ENCODE data around the gene SMAGP. TPM values are rescaled to one million over a fixed set of nuclear protein-coding genes. Genes with fewer than 3 reads are reported as not detected.

Gene SMAGP
- total RNA-seq, 1 donor from 2014 or later: 29.3 TPM

DNA sequence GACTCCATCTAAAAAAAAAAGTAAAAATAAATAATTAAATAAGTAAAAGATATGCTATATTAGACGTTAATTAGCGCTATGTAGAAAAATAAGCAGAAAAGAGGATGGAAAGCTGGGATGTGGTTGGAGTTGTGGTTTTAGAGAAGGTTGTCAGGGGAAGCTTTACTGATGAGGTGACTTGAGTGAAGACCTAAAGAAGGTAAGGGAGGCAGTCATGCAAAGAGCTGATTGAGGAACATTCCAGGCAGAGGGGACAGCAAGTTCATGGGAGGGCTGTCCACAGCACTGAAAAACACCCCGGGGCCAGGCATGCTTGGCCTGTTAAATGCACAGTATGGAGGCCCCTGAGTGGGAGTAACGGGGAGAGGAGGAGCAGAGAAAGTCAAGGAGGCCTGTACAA is 15.7 kb downstream of the SMAGP start:
- TF ChIP-seq, protein P1, sequence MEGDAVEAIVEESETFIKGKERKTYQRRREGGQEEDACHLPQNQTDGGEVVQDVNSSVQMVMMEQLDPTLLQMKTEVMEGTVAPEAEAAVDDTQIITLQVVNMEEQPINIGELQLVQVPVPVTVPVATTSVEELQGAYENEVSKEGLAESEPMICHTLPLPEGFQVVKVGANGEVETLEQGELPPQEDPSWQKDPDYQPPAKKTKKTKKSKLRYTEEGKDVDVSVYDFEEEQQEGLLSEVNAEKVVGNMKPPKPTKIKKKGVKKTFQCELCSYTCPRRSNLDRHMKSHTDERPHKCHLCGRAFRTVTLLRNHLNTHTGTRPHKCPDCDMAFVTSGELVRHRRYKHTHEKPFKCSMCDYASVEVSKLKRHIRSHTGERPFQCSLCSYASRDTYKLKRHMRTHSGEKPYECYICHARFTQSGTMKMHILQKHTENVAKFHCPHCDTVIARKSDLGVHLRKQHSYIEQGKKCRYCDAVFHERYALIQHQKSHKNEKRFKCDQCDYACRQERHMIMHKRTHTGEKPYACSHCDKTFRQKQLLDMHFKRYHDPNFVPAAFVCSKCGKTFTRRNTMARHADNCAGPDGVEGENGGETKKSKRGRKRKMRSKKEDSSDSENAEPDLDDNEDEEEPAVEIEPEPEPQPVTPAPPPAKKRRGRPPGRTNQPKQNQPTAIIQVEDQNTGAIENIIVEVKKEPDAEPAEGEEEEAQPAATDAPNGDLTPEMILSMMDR (conservative IDR thresholded peaks at IDR 0.05; ENCODE audit: low read depth, low read length): no peak

DNA sequence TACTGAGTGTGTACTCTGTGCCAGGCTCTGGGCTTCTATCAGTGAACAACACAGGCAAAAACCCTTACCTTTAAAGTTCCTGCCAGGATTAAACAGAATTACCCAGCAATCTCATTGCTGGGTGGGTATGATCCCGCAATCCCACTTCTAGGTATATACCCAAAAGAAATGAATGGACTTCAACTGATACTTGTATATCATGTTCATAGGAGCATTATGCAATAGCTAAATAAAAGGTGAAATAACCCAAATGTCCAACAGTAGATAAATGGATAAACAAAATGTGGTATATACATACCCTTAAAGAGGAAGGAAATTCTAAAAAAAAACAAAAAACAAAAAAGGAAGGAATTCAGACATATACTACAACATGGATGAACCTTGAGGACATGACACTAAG is 16.9 kb downstream of the SMAGP start:
- H3K4me3 ChIP-seq (ENCODE audit: low read depth, low read length): no peak overlapping the region
- no peak for DNase-seq (ENCODE audit: low read depth)
- TF ChIP-seq, protein P1 (conservative IDR thresholded peaks at IDR 0.05; ENCODE audit: low read depth, low read length): no peak

More for the DNA sequence above, 15.7 kb downstream of the SMAGP start:
- H3K4me3 ChIP-seq (ENCODE audit: low read depth, low read length): no peak overlapping the region
- no peak for DNase-seq (ENCODE audit: low read depth)

DNA sequence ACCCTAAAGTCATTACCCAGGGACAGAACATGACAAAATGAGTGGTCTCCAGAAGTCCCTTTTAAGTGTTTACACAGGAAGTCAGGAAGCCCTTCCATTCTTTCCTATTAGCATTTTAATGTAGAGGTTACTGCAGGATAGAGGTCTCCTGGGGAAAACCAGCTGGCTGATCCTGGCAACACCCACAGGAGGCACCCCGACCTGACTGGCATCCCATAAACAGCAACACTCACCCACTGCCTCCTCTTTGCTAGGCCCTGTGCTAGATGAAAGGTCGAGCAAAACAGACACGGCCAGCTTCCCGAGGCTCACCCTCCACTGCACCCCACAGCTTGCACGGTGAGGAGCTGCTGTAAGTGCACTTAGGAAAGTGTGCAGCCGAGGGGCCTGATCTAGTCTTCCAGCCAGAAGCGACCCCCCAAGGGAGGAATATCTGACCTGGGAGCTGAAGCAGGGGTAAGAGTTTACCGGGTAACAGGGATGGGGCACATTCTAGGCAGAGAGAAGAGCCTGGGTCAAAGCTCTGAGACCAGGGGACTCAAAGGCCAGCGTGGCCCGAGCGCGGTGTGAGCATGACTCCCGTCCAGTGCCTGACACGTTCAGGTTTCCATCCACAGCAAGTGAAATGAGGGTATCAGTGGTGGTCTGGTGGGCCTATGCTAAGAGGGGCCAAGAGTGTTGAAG is 22.6 kb downstream of the SMAGP start:
- TF ChIP-seq, protein P1 (conservative IDR thresholded peaks at IDR 0.05; ENCODE audit: low read depth, low read length): no peak
- no peak overlapping the region for H3K4me3 ChIP-seq (ENCODE audit: low read depth, low read length)
- DNase-seq (ENCODE audit: low read depth): no peak

DNA sequence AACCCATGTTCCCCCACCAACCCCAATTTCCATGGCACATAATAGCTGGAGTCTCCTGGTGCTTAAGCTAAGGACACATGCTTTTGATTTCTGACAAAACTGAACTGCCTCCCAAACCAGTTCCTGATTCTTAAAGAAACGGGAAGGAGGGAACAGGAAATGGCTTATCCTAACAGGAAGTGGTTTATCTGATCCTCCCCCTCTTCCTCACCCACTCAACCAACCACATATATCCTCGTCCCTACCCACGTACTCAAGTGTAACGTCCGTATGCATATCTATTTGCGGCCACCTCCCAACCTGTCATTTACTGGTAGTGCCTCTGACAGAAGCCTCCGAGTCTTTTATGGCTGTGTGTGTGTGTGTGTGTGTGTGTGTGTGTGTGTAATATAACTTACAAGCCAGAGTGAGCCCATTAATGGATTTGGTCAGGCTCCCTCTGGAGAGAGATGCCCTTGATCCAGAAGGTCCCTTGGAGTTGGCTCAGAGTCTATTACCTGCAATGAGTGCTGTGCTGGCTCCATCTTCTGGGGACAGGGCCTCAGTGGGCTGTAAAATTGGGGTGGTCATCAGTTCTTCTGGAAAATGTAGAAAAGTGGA is 23.9 kb downstream of the SMAGP start:
- TF ChIP-seq, protein P1 (conservative IDR thresholded peaks at IDR 0.05; ENCODE audit: low read depth, low read length): peak; percentile 30
- no peak for DNase-seq (ENCODE audit: low read depth)
- no peak overlapping the region for H3K4me3 ChIP-seq (ENCODE audit: low read depth, low read length)

DNA sequence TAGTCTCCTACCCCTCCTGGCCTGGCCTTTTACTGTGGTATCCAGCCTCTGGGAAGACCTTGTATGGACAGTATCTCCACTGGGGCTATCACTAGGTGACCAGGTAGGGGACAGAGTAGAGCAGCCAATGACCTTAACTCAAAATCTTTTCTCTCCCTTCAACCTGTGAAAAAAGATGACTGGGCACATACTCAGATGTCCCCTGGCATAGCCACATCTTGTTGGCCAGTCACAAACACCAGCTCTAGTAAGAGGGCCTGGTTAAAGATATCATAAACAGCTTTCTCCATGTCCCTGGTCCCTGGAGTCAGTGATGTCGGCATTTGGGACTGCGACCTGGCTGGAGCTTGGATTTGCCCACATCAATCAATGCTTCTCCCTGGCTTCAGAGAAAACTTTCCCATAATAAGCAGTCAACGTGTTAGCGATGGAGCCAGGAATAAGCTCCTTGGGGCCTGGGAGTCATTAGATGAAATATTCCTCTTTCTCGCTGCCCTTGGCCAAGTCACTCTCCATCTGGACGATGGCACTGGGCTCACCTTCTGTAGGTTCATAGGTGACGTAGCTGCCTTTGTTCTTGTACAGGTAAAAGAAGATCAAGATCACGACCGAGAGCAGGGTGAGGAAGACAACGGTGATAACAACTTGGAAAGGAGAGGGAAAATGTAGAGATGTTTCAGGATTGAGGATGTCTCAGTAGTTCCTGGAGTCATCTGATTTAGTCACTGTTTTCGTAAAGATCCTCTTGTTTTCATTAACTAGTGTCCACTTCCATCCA is 24.6 kb downstream of the SMAGP start:
- TF ChIP-seq, protein P1 (conservative IDR thresholded peaks at IDR 0.05; ENCODE audit: low read depth, low read length): no peak
- DNase-seq (ENCODE audit: low read depth): no peak
- no peak overlapping the region for H3K4me3 ChIP-seq (ENCODE audit: low read depth, low read length)

DNA sequence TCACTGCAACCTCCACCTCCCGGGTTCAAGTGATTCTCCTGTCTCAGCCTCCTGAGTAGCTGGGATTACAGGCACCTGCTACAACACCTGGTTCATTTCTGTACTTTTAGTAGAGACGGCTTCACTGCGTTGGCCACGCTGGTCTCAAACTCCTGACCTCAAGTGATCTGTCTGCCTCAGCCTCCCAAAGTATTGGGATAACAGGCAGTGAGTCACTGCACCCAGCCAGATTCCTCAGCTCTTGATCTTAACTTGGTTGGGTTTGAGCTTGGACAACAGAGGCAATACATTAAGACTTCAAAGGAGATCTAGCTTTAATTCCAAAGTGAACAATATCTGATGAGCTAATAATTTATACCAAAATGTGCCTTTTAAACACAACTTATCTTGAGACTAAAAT is 25.9 kb downstream of the SMAGP start:
- DNase-seq (ENCODE audit: low read depth): no peak
- TF ChIP-seq, protein P1 (conservative IDR thresholded peaks at IDR 0.05; ENCODE audit: low read depth, low read length): no peak
- no peak overlapping the region for H3K4me3 ChIP-seq (ENCODE audit: low read depth, low read length)
